ENCODE measurements around the gene PDZD4. TPM values are rescaled to one million over a fixed set of nuclear protein-coding genes. Genes with fewer than 3 reads are reported as not detected.

The PDZD4 gene
- total and polyA plus RNA-seq, 9 of the 15 experiments (the other 6 are each of a cell fraction or from before 2014, with no cell fraction given): 0.05 to 0.38 (median 0.07) TPM; not detected in 5

GRCh38 chrX:153853180-153853901, 23.0 kb upstream of the PDZD4 start (continued):
- TF ChIP-seq MXI1 (IDR thresholded peaks at IDR 0.05; ENCODE audit: low read depth, low read length) (no peak), EP400 (IDR thresholded peaks at IDR 0.05) (no peak; the same call in 1 of the 2 replicates), SAFB (IDR thresholded peaks at IDR 0.05; ENCODE audit: borderline replicate concordance, low read depth, low read length) (no peak), RBM39 (optimal IDR thresholded peaks at IDR 0.05; ENCODE audit: low read depth, low read length) (no peak), ZNF77 (CRISPR knock-in tag; IDR thresholded peaks at IDR 0.05) (no peak), DPF2 (IDR thresholded peaks at IDR 0.05) (peak; percentile 94), GABPA (tag; conservative IDR thresholded peaks at IDR 0.05; ENCODE audit: low read depth) (no peak), MEIS2 (IDR thresholded peaks at IDR 0.05; ENCODE audit: partially characterized antibody) (no peak), CREM (IDR thresholded peaks at IDR 0.05; ENCODE audit: low read depth) (peak; percentile 22; the same call in 1 of the 2 replicates), CCNT2 (IDR thresholded peaks at IDR 0.05; ENCODE audit: borderline replicate concordance, extremely low read depth, insufficient read length, low read depth, low read length) (peak; percentile 28), TRIM28 (IDR thresholded peaks at IDR 0.05) (no peak), CBFB (CRISPR knock-in tag; IDR thresholded peaks at IDR 0.05) (no peak), L3MBTL2 (IDR thresholded peaks at IDR 0.05) (peak; percentile 39; the same call in 1 of the 2 replicates), SIN3A (IDR thresholded peaks at IDR 0.05; ENCODE audit: borderline replicate concordance in 2 of 2, control insufficient read depth in 1 of 2, low read depth in 2 of 2, low read length in 2 of 2) (no peak), MNT (conservative IDR thresholded peaks at IDR 0.05) (peak in 1 of 2 experiments; percentile 53; a peak in 1 of 4 replicates), TOE1 (IDR thresholded peaks at IDR 0.05; ENCODE audit: borderline replicate concordance) (no peak), TOE1 (CRISPR knock-in tag; IDR thresholded peaks at IDR 0.05; ENCODE audit: borderline replicate concordance, low read depth) (no peak), CREB3L1 (IDR thresholded peaks at IDR 0.05; ENCODE audit: borderline replicate concordance, low read depth) (peak; percentile 55; the same call in 1 of the 2 replicates), MTA2 (IDR thresholded peaks at IDR 0.05; ENCODE audit: low read depth) (peak; percentile 88), ATF2 (CRISPR knock-in tag; IDR thresholded peaks at IDR 0.05) (no peak), ARID3B (CRISPR knock-in tag; IDR thresholded peaks at IDR 0.05; ENCODE audit: borderline replicate concordance) (no peak), SP1 (CRISPR knock-in tag; IDR thresholded peaks at IDR 0.05) (peak; percentile 34; the same call in 1 of the 2 replicates), ILK (tag; IDR thresholded peaks at IDR 0.05; ENCODE audit: borderline replicate concordance, low read depth) (no peak)

All from K562 (cell line).